Measurements from ENCODE around the gene TMEM79.

- TF ChIP-seq POLR2A (IDR thresholded peaks at IDR 0.05), result no peak
- TF ChIP-seq CTCF (IDR thresholded peaks at IDR 0.05), result no peak
- no peak for TF ChIP-seq POLR2AphosphoS5 (IDR thresholded peaks at IDR 0.05)
- no peak for TF ChIP-seq EP300 (IDR thresholded peaks at IDR 0.05)
Observed at GRCh38 chr1:156257711-156258110, 26.4 kb upstream of the TMEM79 start.

Measured in suprapubic skin (tissue), 4 donors.